Cardiac septum (tissue), 1 donor: ENCODE measurements around the gene NPIPA3. TPM values are rescaled to one million over a fixed set of nuclear protein-coding genes. Genes with fewer than 3 reads are reported as not detected.
"Not testable (repeated sequence)": the region's sequence is repeated elsewhere in the genome, so short reads cannot be mapped to it uniquely, and the experiment has no call there.

Source experiments
- DNase-seq: peaks from one replicate; pipeline ENCODE4 v3.0.0-alpha.2; 2020; ENCODE audit warnings: low spot score
- intact Hi-C: fragments of 100-400 bp; cut with DNase I; formaldehyde crosslinking; loops from one replicate; pipeline ENCODE4 v1.14.0; 2022
- long read RNA-seq: library from polyadenylated mRNA; unstranded; transcript quantifications from one replicate; pipeline ENCODE4 v2.0.0, GENCODE V29; 2021
- total RNA-seq: library from RNA; stranded (reverse); fragmentation: NEBNext Ultra II Directional; extraction: Animal tissue kit (Norgen Biotek cat#: 25700); gene quantifications from one replicate; pipeline ENCODE4 v1.2.1, GENCODE V29; 2021
- donor health status: DM: no; HTN: no; CAD: no.

NPIPA3 gene
- total RNA-seq = 2.0 TPM
- long read RNA-seq = 0 reads

- DNase-seq, intact Hi-C loops: not testable (repeated sequence)
Measured at GRCh38 chr16:14703156-14704011, at the start of gene NPIPA3. Gene NPIPA3, plus strand, starts transcription at chr16:14703411. Its CDS starts 5,533 bp downstream, at chr16:14708944.

GRCh38 chr16:14658063-14658462 lies 45.1 kb upstream of the NPIPA3 start:
- intact Hi-C loops = no loop called here
- DNase-seq = no peak

GRCh38 chr16:14667347-14668266 lies 35.6 kb upstream of the NPIPA3 start:
- intact Hi-C loops = no loop called here
- no peak for DNase-seq

- no peak for DNase-seq
- intact Hi-C loops = no loop called here
Measured at GRCh38 chr16:14668556-14669223, 34.5 kb upstream of the NPIPA3 start.

- DNase-seq = no peak
- intact Hi-C loops = no loop called here
Measured at GRCh38 chr16:14669776-14670175, 33.4 kb upstream of the NPIPA3 start.

- intact Hi-C loops = no loop called here
- DNase-seq = no peak
Measured at GRCh38 chr16:14672403-14672971, 30.7 kb upstream of the NPIPA3 start.

- intact Hi-C loops = no loop called here
- DNase-seq = no peak
Measured at GRCh38 chr16:14676633-14677032, 26.6 kb upstream of the NPIPA3 start.

- DNase-seq = no peak
- intact Hi-C loops = no loop called here
Measured at GRCh38 chr16:14677627-14678026, 25.6 kb upstream of the NPIPA3 start.

GRCh38 chr16:14678748-14679497 lies 24.3 kb upstream of the NPIPA3 start:
- no peak for DNase-seq
- intact Hi-C loops = no loop called here

- DNase-seq, intact Hi-C loops: not testable (repeated sequence)
Measured at GRCh38 chr16:14680396-14680795, 22.8 kb upstream of the NPIPA3 start.

- DNase-seq = no peak
- intact Hi-C loops = no loop called here
Measured at GRCh38 chr16:14681115-14681514, 22.1 kb upstream of the NPIPA3 start.

- intact Hi-C loops = no loop called here
- no peak for DNase-seq
Measured at GRCh38 chr16:14682121-14682520, 21.1 kb upstream of the NPIPA3 start.

GRCh38 chr16:14685870-14686793 lies 17.1 kb upstream of the NPIPA3 start:
- intact Hi-C loops, DNase-seq: not testable (repeated sequence)

GRCh38 chr16:14694129-14694528 lies 9.1 kb upstream of the NPIPA3 start, which contains the start of gene PLA2G10:
Gene PLA2G10, minus strand, starts transcription at chr16:14694308. Its CDS starts 79 bp downstream, at chr16:14694229.
- intact Hi-C loops, DNase-seq: not testable (repeated sequence)

- intact Hi-C loops, DNase-seq: not testable (repeated sequence)
Measured at GRCh38 chr16:14701859-14702258, 1.4 kb upstream of the NPIPA3 start.

- intact Hi-C loops, DNase-seq: not testable (repeated sequence)
Measured at GRCh38 chr16:14702672-14703071, 539 bp upstream of the NPIPA3 start.

- intact Hi-C loops, DNase-seq: not testable (repeated sequence)
Measured at GRCh38 chr16:14733233-14733632, 30.0 kb downstream of the NPIPA3 start.
